Adrenal gland (tissue), 5 donors: Measurements from ENCODE around the gene RBM10.

Experiments used
- CTCF ChIP-seq, 6 experiments: fragments of 450-650 bp in 4 of 6; fragments of 200-600 bp in 2 of 6; sonication (generic) in 1 of 6; IDR thresholded peaks; 1 replicate in 5 of 6; 2 replicates in 1 of 6; pipeline versions ENCODE4 v1.5.1 to v1.8.0; 2016 to 2021; ENCODE audit warnings: antibody characterized with exemption in 6 of 6, mild to moderate bottlenecking in 2 of 6, moderate library complexity in 1 of 6
- POLR2A ChIP-seq, 2 donors: fragments of 450-650 bp; IDR thresholded peaks; one replicate each; pipeline ENCODE4 v1.6.1; 2017; ENCODE audit warnings: antibody characterized with exemption in 2 of 2, mild to moderate bottlenecking in 2 of 2, moderate library complexity in 1 of 2
- donor health status: DM: no; HTN: no; CAD: no.

- TF ChIP-seq CTCF (IDR thresholded peaks at IDR 0.05) (no peak), POLR2A (IDR thresholded peaks at IDR 0.05) (peak; percentile 79 to 80)
These were observed 87.8 kb downstream of the RBM10 start, which contains the start of gene USP11 for GRCh38 chrX:47232803-47233332.
